HFF-Myc (cell line): Measurements from ENCODE around the gene INCA1.

ENCODE experiments used
- DNase-seq: peaks from one replicate; pipeline ENCODE4 v3.0.0-alpha.2; 2011; ENCODE audit warnings: low read depth; ENCODE audit errors: extremely low read depth
- H3K4me3 ChIP-seq: replicated peaks from 2 replicates; pipeline ENCODE4 v1.5.1; 2011; ENCODE audit warnings: low read depth, mild to moderate bottlenecking, control low read depth, low read length
- TF ChIP-seq, protein P1 (sequence below): IDR thresholded peaks from 2 replicates; pipeline ENCODE4 v1.5.1; 2012; ENCODE audit warnings: mild to moderate bottlenecking, low read depth, low read length, control low read depth; ENCODE audit errors: missing control alignments

INCA1 gene

DNA sequence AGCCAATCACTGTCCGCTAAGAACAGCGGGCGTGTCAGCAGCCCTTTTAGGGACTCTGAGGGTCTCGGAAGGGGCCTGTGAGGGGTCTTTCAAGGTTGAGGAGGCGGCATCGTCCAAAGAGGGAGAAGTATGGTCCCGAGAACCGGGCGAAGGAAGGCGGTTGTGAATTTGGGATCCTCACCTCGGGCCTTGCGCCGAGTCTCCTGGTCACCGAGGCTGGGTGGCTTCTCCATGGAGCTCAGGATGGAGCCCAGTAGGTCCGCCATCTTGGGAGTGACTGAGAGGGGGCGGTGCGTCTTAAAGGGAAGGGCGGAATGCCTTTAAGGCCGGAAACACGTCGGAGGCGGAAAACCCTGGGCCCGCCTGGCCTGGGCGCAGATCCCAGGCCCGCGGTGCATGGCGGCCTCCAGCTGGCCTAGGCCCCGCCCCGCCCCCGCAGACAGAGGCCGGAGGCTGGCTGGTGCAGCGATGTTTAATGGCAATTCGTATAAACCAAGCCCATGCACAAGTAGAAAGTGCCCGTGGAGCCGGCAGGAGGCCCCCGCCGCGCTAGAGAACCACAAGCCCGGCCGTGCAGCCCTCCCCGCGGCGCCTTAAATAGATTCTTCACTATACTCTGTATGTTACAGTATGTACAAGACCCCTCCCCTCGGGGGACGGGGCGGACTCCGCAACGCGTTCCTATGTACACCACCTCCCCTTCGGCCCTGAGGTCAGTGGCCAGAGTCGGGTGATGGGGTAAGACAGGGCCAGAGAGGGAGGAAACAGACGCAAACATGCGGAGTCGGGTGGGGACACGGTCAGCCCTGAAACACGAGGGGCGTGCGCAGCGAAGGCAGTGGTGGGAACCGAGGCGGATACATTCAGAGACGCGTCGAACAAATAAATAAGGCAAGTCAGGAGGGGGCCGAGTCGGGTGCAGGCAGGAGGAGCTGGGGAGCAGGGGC lies 29.5 kb downstream of the INCA1 start, which contains the start of gene SPAG7:
SPAG7 (minus strand) TSS at position 279 of the 947 bp plus-strand sequence; CDS start at position 266, 13 bp downstream.
- peak within 1 kb of the TSS; percentile 62 for H3K4me3 ChIP-seq
- TF ChIP-seq, protein P1, sequence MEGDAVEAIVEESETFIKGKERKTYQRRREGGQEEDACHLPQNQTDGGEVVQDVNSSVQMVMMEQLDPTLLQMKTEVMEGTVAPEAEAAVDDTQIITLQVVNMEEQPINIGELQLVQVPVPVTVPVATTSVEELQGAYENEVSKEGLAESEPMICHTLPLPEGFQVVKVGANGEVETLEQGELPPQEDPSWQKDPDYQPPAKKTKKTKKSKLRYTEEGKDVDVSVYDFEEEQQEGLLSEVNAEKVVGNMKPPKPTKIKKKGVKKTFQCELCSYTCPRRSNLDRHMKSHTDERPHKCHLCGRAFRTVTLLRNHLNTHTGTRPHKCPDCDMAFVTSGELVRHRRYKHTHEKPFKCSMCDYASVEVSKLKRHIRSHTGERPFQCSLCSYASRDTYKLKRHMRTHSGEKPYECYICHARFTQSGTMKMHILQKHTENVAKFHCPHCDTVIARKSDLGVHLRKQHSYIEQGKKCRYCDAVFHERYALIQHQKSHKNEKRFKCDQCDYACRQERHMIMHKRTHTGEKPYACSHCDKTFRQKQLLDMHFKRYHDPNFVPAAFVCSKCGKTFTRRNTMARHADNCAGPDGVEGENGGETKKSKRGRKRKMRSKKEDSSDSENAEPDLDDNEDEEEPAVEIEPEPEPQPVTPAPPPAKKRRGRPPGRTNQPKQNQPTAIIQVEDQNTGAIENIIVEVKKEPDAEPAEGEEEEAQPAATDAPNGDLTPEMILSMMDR = no peak
- peak; percentile 92 for DNase-seq

DNA sequence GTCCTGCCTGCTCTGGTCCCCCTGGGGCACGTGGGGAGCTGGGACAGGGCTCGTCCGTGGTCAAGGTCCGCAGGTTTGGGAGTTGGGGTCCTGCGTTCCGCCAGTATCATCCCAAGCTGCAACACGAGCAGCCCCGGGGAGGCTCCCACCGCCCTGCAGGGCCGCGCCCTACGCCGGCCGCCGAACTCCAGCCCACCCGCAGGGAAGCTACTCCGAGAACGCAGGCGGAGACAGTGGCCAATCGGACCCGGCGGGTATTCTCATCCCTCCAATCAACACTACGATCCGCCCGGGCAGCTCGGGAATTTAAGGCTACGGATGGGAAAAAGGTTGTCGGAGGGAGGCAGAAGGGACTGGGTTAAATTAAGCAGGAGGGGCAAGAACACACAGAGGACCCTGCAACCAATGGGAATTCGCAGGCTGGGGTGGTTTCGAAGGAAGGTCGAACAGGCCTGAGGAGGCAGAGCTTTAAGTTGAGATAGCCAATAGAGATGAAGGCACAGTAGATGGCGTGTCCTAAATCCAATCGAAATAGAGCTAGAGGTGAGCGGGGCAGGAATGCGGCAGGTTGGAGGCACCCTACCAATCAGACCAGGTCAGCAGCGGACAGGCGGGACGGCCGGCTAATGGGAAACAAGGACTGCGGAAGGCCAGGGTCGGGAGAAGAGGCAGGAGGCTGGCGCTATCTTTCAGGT lies 30.3 kb downstream of the INCA1 start:
- TF ChIP-seq, protein P1 = no peak
- peak overlapping the region; percentile 62 for H3K4me3 ChIP-seq
- peak; percentile 100 for DNase-seq

DNA sequence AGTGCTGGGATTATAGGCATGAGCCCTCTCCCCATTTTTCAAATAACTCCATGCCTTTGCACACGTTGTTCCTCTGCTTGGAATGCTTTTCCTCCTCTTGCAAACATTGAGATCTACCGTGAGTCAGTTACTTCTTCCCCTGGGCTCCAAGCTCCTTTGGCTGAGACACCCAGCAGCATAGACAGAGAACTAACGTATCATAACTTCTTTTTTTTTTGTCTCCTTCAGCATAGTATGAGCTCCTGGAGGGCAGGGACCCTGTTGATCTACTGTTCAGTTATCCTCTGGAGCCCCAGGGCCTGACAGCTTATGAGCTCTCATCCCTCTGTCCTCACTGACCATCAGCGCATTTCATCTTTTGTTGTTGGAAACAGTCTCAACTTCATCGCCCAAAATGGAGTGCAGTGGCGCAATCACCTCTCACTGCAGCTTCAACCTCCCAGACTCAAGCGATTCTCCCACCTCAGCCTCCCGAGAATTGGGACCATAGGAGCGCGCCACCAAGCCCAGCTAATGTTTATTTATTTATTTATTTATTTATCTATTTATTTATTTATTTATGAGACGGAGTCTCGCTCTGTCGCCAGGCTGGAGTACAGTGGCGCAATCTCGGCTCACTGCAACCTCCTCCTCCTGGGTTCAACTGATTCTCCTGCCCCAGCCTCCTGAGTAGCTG lies 31.9 kb downstream of the INCA1 start:
- TF ChIP-seq, protein P1 = no peak

DNA sequence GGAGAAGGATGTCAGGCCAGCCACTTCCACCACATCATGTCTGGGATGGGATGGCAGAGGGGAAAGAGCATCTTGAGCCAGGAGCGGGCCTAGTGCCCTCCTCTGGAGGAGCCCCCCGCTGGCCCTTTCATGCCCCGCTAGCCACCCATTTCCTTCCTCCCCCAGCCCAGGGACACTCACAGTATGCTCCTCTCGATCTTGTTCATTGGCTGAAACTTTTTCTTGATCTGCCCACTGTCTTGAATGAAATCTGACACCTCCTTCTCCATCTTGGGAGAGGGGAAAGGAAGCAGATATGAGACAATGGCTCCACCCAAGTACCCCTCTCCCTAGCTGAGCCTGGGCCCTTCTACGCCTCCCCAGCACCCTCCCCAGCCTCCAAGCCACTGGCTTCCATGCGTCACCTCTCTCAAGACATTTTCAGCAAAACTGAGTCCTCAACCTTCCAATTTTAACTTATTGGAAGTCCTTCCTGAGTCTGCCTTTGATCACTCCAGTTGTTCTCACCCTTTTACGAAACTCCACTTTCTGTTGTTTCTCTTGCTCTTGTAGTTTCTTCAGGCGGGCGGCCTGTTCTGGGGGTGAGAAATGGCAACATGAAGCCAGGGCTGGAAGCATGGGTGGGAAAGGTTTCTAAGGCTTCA lies 36.9 kb downstream of the INCA1 start:
- TF ChIP-seq, protein P1 = no peak
- DNase-seq = no peak
- no peak overlapping the region for H3K4me3 ChIP-seq

More for the DNA sequence above, 31.9 kb downstream of the INCA1 start:
- no peak for DNase-seq
- no peak overlapping the region for H3K4me3 ChIP-seq

DNA sequence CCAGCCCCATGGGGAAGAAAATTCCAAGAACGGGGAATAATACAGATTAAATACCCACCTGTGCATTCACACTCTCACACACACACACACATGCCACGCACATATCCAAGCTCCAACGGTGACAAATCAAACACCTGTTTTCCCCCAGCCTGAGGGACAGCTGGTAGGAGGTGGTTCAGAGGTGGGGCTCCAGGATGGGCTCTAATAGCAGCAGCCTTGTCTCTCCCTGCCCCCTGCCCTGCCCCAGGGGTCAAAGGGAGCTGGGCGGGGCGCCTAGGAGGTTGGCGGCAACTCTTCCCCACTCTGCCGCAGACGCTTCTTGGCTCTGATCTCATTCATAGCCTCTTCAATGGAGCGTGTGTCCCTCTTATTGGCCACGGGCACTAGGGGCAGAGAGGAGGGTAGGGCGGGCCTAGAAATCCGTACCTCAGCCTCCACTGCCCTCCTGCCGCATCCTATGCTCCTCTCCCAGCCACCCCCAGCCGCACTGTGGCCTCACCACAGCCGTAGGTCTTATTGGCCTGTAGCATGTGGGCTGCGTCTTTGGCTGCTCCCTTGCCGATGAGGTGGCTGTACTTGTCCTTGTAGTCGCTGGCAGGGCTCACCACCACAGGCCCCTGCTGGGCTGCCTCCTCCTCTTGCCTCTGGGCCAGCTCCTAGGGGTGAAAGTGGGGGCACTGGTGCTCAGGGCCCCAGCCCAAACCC lies 37.9 kb downstream of the INCA1 start:
- H3K4me3 ChIP-seq = no peak overlapping the region
- TF ChIP-seq, protein P1 = no peak
- DNase-seq = no peak

DNA sequence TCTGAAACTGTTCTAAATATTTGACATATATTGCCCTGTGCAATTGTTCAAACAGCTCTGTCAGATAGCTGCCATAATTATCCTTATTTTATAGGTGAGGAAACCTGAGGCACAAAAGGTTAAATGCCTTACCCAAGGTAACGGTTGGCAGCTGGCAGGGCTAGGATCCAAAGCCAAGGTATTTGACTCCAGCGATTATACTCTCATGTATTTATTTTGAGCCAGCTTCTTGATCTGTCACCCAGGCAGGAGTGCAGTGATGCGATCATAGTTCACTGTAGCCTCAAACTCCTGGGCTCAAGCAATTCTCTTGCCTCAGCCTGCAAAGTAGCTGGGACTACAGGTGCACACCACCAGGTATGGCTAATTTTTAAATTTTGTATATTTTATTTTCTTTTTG lies 39.2 kb downstream of the INCA1 start:
- no peak overlapping the region for H3K4me3 ChIP-seq
- DNase-seq = no peak
- TF ChIP-seq, protein P1 = no peak
